Hypothalamus (tissue), 51 donors: ENCODE measurements around the gene KBTBD13.
"Not testable (repeated sequence)": the region's sequence is repeated elsewhere in the genome, so short reads cannot be mapped to it uniquely, and the experiment has no call there.

ENCODE experiments used
- DNase-seq, 51 donors: peaks; one replicate each; lab custom pipeline; 2025; lab: John Stamatoyannopoulos, UW

Gene KBTBD13

DNA sequence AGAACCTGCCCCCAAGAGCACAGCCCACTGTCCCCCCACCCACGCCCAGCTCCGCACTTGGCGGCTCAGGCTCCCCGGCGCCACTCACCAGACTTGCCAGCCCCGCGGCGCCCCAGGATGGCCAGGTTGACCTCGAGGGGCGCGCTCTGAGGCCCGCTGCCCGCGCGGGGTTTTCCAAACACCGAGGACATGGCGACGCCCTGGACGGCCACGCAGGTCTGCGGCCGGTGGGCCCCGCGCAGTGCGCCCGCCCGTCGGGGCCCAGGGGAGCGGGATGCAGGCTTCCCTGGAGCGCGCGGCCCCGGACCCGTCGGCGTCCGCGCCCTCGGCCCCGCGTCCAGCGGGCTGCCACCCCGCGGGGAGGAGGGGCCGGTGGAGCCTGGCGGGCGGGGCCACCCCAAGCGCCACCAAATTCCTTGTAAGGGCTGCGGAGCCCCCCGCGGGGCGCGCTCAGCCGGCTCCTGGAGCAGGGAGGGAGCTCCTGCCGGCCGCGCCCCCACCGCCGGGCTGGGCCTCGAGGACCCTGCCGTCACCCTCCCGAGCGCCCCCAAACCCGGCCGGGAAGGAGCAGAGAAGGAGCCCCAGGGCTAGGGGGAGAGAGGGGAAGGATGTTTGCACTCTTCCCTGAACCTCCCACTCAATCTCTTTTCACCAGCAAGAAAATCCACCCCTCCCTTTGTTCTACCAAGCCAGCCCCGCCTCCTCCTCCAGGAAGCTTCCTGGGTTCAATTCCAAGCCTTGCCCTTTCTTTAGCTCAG lies 8.7 kb upstream of the KBTBD13 start, which contains the start of gene RASL12:
Gene RASL12, minus strand, starts transcription at position 347 of the 758 bp plus-strand sequence. Its CDS starts 156 bp downstream, at position 191.
- DNase-seq, result peak in 7 of 51 donors; percentile 14 to 44 (median 26)

- DNase-seq, result peak in 1 of 51 donors; percentile 30
These were observed 8.2 kb upstream of the KBTBD13 start for GRCh38 chr15:65068403-65068788.

DNA sequence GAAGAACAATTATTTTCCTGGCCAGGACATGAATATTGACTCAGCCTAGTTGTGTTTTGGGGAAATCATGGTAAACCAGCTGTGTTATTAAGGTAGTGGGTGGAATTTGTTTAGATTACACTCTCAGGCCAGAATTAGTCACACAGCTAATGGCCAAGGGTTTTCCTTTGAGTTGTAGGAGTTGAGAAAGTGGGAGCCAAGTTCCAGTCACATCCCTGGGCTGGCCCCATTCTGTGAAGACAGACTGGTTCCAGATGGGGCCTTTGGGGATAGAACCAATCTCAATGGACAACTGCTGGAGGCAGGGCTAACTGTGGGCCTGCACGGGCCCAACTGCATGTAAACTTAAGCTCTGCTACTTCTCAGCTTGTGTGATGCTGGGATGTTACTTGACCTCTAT lies 7.4 kb upstream of the KBTBD13 start:
- no peak for DNase-seq

GRCh38 chr15:65069779-65070546 lies 6.6 kb upstream of the KBTBD13 start:
- no peak for DNase-seq

GRCh38 chr15:65071381-65071811 lies 5.2 kb upstream of the KBTBD13 start:
- DNase-seq, result peak in 20 of 51 donors; percentile 21 to 74 (median 52)

DNA sequence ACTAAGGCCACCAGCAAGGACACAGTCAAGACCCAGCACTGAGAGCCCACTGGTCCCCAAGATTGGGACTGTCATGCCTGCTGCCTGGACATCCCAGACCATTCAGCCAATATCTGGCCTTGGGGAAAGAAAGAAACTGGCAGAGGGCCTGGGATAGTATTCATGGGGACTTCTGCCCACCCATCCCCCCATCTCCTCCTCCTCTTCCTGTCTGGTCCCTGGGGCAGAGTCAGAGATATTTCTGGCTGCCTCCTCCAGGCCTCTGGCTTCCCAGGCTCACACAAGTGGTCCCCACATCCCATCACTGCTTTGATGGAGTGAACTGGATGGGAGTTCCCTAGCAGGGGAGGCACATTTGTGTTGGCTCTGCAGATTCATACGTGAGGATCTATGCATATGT lies 4.5 kb upstream of the KBTBD13 start:
- no peak for DNase-seq

GRCh38 chr15:65072617-65073016 lies 3.9 kb upstream of the KBTBD13 start:
- no peak for DNase-seq

- DNase-seq, result not testable (repeated sequence)
These were observed 1.6 kb upstream of the KBTBD13 start for GRCh38 chr15:65074946-65075345.

DNA sequence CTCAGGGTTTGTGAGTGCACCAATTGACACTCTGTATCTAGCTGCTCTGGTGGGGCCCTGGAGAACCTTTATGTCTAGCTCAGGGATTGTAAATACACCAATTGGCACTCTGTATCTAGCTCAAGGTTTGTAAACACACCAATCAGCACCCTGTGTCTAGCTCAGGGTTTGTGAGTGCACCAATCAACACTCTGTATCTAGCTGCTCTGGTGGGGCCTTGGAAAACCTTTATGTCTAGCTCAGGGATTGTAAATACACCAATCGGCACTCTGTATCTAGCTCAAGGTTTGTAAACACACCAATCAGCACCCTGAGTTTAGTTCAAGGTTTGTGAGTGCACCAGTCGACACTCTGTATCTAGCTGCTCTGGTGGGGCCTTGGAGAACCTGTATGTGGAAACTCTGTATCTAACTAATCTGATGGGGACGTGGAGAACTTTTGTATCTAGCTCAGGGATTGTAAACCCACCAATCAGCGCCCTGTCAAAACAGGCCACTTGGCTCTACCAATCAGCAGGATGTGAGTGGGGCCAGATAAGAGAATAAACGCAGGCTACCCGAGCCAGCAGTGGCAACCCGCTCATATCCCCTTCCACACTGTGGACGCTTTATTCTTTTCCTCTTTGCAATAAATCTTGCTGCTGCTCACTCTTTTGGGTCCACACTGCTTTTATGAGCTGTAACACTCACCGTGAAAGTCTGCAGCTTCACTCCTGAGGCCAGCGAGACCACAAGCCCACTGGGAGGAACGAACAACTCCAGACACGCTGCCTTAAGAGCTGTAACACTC lies 745 bp upstream of the KBTBD13 start:
- DNase-seq, result not testable (repeated sequence)

GRCh38 chr15:65077291-65077980 lies 890 bp downstream of the KBTBD13 start:
- no peak for DNase-seq

- peak in 3 of 51 donors; percentile 32 to 39 (median 35) for DNase-seq
These were observed 1.4 kb downstream of the KBTBD13 start for GRCh38 chr15:65077981-65078352.

DNA sequence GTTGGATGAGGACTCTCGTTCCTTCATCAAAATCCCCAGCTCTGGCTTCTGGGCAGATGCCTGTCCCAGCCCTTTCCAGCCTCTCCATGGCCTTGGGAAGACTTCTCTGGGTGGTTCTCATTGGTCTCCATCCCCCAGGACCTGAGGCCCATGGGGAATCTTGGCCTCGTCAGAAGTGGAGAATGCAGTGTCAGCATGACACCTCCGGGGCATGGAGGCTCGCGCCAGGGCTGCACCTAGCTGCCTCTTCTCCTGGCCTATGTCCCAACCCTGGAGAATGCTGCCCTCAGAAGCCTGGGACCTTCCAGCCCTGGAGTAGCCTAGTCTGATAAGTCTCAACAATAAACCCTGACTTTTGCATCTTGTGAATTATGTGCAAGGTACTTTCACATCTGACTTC lies 3.0 kb downstream of the KBTBD13 start:
- DNase-seq, result no peak

GRCh38 chr15:65081270-65081669 lies 4.7 kb downstream of the KBTBD13 start:
- DNase-seq, result peak in 10 of 51 donors; percentile 21 to 64 (median 48)

GRCh38 chr15:65081758-65082157 lies 5.2 kb downstream of the KBTBD13 start:
- DNase-seq, result no peak

- no peak for DNase-seq
These were observed 5.9 kb downstream of the KBTBD13 start for GRCh38 chr15:65082303-65082953.

DNA sequence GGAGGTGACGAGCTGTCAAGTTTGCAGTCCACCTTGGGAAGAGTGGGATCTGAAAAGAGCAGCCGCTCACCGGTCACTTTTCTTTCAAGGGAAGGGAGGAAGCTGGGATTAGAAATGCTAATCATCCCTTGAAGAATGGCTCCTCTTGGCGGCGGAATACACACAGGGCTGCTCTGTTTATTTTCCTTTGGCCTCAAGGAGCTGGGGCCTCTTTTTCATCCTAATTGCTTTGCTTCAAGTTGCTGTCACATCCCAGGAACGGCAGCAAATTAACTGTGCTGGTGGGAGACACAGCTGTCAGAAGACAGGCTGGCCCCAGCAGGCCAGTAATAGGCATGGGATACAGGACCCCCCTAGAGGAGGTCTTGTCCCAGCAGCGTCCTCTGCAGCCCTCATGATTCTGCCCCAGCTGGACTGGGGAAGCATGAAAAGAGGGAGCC lies 6.7 kb downstream of the KBTBD13 start:
- DNase-seq, result peak in 20 of 51 donors; percentile 18 to 60 (median 43)

- no peak for DNase-seq
These were observed 8.1 kb downstream of the KBTBD13 start for GRCh38 chr15:65084500-65085206.

DNA sequence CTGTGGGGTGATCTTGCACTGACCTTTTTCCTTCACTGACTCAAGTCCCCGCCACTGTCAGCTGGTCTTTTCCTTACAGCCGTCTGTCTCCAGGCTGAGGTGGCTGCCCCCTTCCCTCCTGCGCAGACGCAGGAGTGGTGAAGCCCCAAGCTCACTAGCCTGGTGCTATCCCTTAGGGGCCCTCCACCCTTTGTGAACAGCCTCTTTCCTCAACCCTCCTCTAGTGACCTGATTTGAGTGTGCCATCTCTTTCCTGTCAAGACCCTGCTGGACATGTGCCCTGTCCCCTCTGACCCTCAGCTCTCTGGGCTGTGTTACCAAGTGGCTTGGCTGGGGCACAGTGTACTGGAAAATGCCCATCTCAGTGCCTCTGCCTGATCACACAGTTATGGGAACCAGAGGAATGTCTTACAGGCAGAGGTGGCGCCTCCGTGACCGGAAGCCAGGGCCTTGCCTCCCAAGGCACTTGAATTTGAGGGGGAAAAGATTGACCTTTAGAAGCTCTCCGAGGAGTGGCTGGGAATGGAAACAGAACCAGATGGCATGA lies 8.7 kb downstream of the KBTBD13 start:
- DNase-seq, result peak in 2 of 51 donors; percentile 37 to 45
